Fibroblast of pulmonary artery (primary cell): ENCODE data around the gene ATF2.

Experiments
- DNase-seq: peaks from one replicate; pipeline ENCODE4 v3.0.0-alpha.2; 2010; ENCODE audit warnings: low read depth
- H3K4me3 ChIP-seq: replicated peaks from 2 replicates; pipeline ENCODE4 v1.5.1; 2011; ENCODE audit warnings: low read depth, mild to moderate bottlenecking, control low read depth, low read length, moderate library complexity
- TF ChIP-seq, protein P1 (sequence below): IDR thresholded peaks from 2 replicates; pipeline ENCODE4 v1.5.1; 2011; ENCODE audit warnings: mild to moderate bottlenecking, control low read depth, low read length, inconsistent platforms; ENCODE audit errors: missing control alignments

The ATF2 gene

DNA sequence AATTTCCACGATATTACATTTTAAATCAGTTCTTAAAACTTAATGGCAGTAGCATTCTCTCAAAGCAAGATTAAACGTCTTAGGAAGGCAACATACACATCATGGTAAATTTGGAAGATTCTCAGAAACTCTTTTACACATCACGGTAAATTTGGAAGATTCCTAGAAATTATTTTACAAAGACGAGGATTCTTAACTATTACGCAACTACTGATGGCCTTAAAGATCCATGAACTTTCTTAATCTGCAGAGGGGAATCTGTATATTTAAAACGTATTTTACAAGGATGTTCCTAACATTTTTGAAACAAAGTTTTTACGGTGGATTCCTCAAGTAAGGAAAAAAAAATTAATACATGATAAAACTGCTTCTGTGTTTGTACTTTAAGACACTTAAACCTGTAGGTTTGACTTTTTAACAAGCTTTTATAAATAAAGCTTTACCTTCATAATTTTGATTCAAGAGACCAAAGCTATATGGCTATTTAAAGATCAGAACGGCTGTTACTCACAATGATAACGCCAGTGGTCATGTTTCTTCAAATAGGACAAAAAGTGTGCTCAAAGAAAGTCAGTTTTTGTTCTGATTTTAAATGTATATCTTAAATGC lies 1.7 kb downstream of the ATF2 start:
- TF ChIP-seq, protein P1, sequence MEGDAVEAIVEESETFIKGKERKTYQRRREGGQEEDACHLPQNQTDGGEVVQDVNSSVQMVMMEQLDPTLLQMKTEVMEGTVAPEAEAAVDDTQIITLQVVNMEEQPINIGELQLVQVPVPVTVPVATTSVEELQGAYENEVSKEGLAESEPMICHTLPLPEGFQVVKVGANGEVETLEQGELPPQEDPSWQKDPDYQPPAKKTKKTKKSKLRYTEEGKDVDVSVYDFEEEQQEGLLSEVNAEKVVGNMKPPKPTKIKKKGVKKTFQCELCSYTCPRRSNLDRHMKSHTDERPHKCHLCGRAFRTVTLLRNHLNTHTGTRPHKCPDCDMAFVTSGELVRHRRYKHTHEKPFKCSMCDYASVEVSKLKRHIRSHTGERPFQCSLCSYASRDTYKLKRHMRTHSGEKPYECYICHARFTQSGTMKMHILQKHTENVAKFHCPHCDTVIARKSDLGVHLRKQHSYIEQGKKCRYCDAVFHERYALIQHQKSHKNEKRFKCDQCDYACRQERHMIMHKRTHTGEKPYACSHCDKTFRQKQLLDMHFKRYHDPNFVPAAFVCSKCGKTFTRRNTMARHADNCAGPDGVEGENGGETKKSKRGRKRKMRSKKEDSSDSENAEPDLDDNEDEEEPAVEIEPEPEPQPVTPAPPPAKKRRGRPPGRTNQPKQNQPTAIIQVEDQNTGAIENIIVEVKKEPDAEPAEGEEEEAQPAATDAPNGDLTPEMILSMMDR, result no peak
- no peak for DNase-seq
- H3K4me3 ChIP-seq, result peak overlapping the region; percentile 100

DNA sequence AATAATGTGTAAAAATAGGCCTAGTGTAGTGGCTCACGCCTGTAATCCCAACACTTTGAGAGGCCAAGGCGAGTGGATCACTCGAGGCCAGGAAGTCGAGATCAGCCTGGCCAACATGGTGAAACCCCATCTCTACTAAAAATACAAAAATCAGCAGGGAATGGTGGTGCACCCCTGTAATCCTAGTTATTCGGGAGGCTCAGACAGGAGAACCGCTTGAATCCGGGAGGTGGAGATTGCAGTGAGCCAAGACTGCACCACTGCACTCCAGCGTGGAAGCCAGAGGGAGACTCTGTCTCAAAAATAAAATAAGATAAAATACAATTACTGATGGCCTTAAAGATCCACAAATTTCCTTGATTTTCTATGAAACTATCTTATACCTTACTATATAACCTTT lies 3.8 kb downstream of the ATF2 start:
- TF ChIP-seq, protein P1, result no peak
- H3K4me3 ChIP-seq, result no peak overlapping the region
- no peak for DNase-seq

DNA sequence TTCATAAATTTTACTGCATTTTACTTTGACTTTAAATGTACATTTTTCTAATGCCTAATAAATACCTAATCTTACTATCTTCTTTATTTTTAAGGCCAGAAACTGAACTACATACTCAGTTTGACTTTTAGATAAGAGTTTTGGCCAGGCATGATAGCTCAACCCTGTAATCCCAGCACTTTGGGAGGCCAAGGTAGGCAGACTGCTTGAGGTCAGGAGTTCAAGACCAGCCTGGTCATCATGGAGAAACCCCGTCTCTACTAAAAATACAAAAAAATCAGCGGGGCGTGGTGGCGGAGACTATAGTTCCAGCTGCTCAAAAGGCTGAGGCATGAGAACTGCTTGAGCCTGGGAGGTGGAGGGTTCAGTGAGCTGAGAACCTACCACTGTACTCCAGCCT lies 9.1 kb downstream of the ATF2 start:
- TF ChIP-seq, protein P1, result no peak
- no peak overlapping the region for H3K4me3 ChIP-seq
- DNase-seq, result no peak

DNA sequence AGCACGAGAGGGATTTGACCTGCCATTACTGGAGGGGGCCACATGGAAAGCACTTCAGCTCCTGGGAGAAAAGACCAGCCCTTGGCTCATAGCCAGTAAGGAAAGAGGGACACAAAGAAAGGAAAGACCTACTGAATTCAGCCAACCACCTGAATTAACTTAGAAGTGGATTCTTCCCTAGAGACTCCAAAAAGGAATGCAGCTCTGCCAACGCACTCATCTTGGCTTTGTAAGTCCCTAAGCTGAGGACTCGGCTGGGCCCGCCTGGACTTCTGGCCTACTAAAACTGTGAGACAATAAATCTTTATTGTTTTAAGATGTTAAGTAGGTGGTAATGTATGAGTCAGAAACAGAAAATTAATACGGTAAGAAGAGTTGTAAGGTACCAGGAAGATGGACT lies 11.5 kb downstream of the ATF2 start:
- TF ChIP-seq, protein P1, result no peak
- DNase-seq, result no peak
- H3K4me3 ChIP-seq, result no peak overlapping the region

DNA sequence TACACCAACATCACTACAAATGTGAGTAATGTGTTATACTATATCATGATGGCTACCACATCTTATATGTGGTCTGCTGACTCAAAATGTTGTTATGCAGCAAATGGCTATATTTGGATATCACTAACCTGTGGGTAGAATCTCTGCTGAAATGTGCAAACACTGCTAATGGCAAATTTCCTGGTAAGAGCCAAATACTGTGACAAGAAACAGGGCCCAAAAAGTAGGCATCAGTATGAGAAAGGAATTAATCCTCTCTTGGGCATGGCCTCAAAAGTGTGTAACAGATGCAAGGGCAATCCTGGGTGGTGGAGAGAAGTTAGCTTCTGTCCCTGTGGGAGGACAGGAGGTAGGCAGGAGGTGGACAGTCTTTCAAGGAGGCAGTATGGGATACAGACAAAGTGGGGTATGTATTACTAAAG lies 13.3 kb downstream of the ATF2 start:
- H3K4me3 ChIP-seq, result no peak overlapping the region
- DNase-seq, result peak; percentile 67
- TF ChIP-seq, protein P1, result no peak

DNA sequence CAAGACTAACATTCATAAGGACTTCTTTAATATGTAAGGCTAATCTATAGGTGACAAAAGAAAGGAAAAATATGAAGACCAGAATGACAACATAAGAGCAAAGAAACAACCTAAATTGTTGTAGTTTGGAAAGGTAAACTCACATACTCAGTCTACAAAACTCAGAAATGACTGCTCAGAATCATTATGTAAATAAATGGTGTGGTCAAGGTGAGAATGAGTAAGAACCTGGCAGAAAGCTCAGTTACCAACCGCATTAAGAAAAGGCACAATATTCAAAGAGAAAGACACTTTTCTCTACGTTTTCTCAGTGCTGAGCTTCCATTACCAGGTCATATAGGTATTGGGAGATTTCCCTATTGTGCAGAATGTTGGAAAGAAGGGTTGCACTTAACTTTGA lies 15.8 kb downstream of the ATF2 start:
- no peak for DNase-seq
- no peak overlapping the region for H3K4me3 ChIP-seq
- TF ChIP-seq, protein P1, result no peak

DNA sequence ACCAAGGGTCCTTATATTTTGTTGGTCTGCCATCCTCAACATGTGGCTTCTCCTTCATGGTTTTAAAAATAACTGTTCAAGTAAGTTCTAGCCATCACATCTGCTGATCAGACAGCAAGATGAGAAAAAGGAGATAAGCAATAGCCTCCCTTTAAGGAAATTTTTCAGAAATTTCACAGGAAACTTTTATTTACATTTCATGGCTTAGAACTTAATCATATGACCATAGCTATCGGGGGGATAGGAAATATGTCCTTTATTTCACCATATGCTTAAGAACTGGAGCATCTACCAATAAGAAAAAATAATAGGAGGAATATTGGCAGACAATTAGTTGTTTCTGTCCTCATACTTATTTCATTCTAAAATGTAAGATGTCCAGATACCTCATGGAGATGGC lies 16.2 kb downstream of the ATF2 start:
- DNase-seq, result no peak
- no peak overlapping the region for H3K4me3 ChIP-seq
- TF ChIP-seq, protein P1, result no peak
